NCI-H526 (cell line): Measurements from ENCODE around the gene TXNDC12.
"Not testable (repeated sequence)": the region's sequence is repeated elsewhere in the genome, so short reads cannot be mapped to it uniquely, and the experiment has no call there.

Experiments
- DNase-seq, 2 experiments: peaks; one replicate each; lab custom pipeline; 2025; lab: John Stamatoyannopoulos, UW

TXNDC12 gene

GRCh38 chr1:52045666-52046195 lies 9.3 kb downstream of the TXNDC12 start:
- not testable (repeated sequence) for DNase-seq

GRCh38 chr1:52045236-52045635 lies 9.8 kb downstream of the TXNDC12 start:
- DNase-seq: no peak

- no peak for DNase-seq
Observed at GRCh38 chr1:52041551-52042185, 13.3 kb downstream of the TXNDC12 start.

- no peak for DNase-seq
Observed at GRCh38 chr1:52037909-52038308, 17.1 kb downstream of the TXNDC12 start.

GRCh38 chr1:52037402-52037814 lies 17.6 kb downstream of the TXNDC12 start:
- DNase-seq: no peak

- no peak for DNase-seq
Observed at GRCh38 chr1:52034050-52034384, 21.0 kb downstream of the TXNDC12 start.

- peak; percentile 86 to 91 for DNase-seq
Observed at GRCh38 chr1:52033190-52034049, 21.6 kb downstream of the TXNDC12 start, which contains the start of gene KTI12. Gene KTI12 (minus strand): TSS chr1:52033810. CDS start chr1:52033761, 49 bp downstream.

- peak; percentile 8 to 58 for DNase-seq
Observed at GRCh38 chr1:52032785-52033131, 22.2 kb downstream of the TXNDC12 start.

GRCh38 chr1:52032124-52032784 lies 22.7 kb downstream of the TXNDC12 start:
- no peak for DNase-seq

GRCh38 chr1:52028839-52029238 lies 26.2 kb downstream of the TXNDC12 start:
- not testable (repeated sequence) for DNase-seq

- DNase-seq: no peak
Observed at GRCh38 chr1:52028328-52028727, 26.7 kb downstream of the TXNDC12 start.

GRCh38 chr1:52026278-52026677 lies 28.7 kb downstream of the TXNDC12 start:
- no peak for DNase-seq

- no peak for DNase-seq
Observed at GRCh38 chr1:52022133-52022532, 32.9 kb downstream of the TXNDC12 start.

- DNase-seq: no peak
Observed at GRCh38 chr1:52008071-52008809, 46.8 kb downstream of the TXNDC12 start.

GRCh38 chr1:52007215-52008002 lies 47.6 kb downstream of the TXNDC12 start:
- DNase-seq: no peak

GRCh38 chr1:52006081-52006553 lies 48.9 kb downstream of the TXNDC12 start:
- not testable (repeated sequence) for DNase-seq

GRCh38 chr1:52005548-52005947 lies 49.4 kb downstream of the TXNDC12 start:
- not testable (repeated sequence) for DNase-seq

- no peak for DNase-seq
Observed at GRCh38 chr1:52003877-52004276, 51.1 kb downstream of the TXNDC12 start.

- DNase-seq: peak; percentile 71 to 92
Observed at GRCh38 chr1:52002038-52002917, 52.7 kb downstream of the TXNDC12 start.

GRCh38 chr1:51998701-51999100 lies 56.3 kb downstream of the TXNDC12 start:
- no peak for DNase-seq
